Mammary epithelial cell (primary cell): ENCODE results near the gene BCO2.

Experiments used
- CTCF ChIP-seq, 2 donors: IDR thresholded peaks in 1 of 2; conservative IDR thresholded peaks in 1 of 2; 2 replicates each; pipeline ENCODE4 v1.5.1; 2011 to 2012; ENCODE audit warnings: inconsistent platforms in 2 of 2, low read length in 2 of 2, mild to moderate bottlenecking in 2 of 2, control low read depth in 1 of 2, low read depth in 1 of 2; ENCODE audit not compliant: insufficient read depth in 1 of 2; ENCODE audit errors: extremely low read depth in 1 of 2
- EZH2 ChIP-seq: IDR thresholded peaks from 2 replicates; pipeline ENCODE4 v1.6.1; 2012; ENCODE audit warnings: low read length, inconsistent platforms, borderline replicate concordance

GRCh38 chr11:112206071-112206470 lies 30.8 kb downstream of the BCO2 start:
- no peak for TF ChIP-seq EZH2
- no peak for TF ChIP-seq CTCF (conservative IDR thresholded peaks at IDR 0.05 in 1 of 2, IDR thresholded peaks at IDR 0.05 in 1 of 2; ENCODE audit: extremely low read depth in 1 of 2, insufficient read depth in 1 of 2, low read depth in 1 of 2, low read length in 2 of 2)
